OCI-LY1 (cell line): ENCODE measurements around the gene CTCFL.

Experiments
- H2AFZ ChIP-seq: fragments of 200-600 bp; sonication (generic), shearing (Covaris generic); 2 replicates; pipeline ENCODE4 v1.6.0; 2014; ENCODE audit warnings: antibody characterized with exemption, mild to moderate bottlenecking, low read length
- H3F3A ChIP-seq: fragments of 200-600 bp; sonication (generic), shearing (Covaris generic); 2 replicates; pipeline ENCODE4 v1.6.0; 2014; ENCODE audit warnings: mild to moderate bottlenecking, antibody characterized with exemption, low read length, moderate library complexity; ENCODE audit not compliant: insufficient read depth
- H3K27ac ChIP-seq: fragments of 200-600 bp; sonication (generic); 2 replicates; pipeline ENCODE4 v1.5.1; 2014; ENCODE audit warnings: low read length, mixed run types, mild to moderate bottlenecking, low read depth; ENCODE audit not compliant: poor library complexity, severe bottlenecking
- H3K27me3 ChIP-seq: fragments of 200-600 bp; sonication (generic); 2 replicates; pipeline ENCODE4 v1.6.0; 2014; ENCODE audit warnings: antibody characterized with exemption, mild to moderate bottlenecking, low read length, moderate library complexity; ENCODE audit not compliant: insufficient read depth
- H3K36me3 ChIP-seq: fragments of 200-600 bp; sonication (generic); 2 replicates; pipeline ENCODE4 v1.6.1; 2014; ENCODE audit warnings: mild to moderate bottlenecking, antibody characterized with exemption, low read length, moderate library complexity, mixed read lengths; ENCODE audit not compliant: insufficient read depth
- H3K4me1 ChIP-seq: fragments of 200-600 bp; sonication (generic); 2 replicates; pipeline ENCODE4 v1.5.1; 2014; ENCODE audit warnings: mild to moderate bottlenecking, low read length, moderate library complexity; ENCODE audit not compliant: insufficient read depth, severe bottlenecking
- H3K4me2 ChIP-seq: fragments of 200-600 bp; sonication (generic), shearing (Covaris generic); 2 replicates; pipeline ENCODE4 v1.6.1; 2014; ENCODE audit warnings: low read length
- H3K4me3 ChIP-seq: fragments of 200-600 bp; sonication (generic); 2 replicates; pipeline ENCODE4 v1.5.1; 2014; ENCODE audit warnings: low read length, low read depth, mild to moderate bottlenecking, mixed read lengths; ENCODE audit not compliant: poor library complexity, severe bottlenecking
- H3K79me2 ChIP-seq: fragments of 200-600 bp; shearing (Covaris generic); 2 replicates; pipeline ENCODE4 v1.6.1; 2016; ENCODE audit warnings: mixed run types, low read length, mixed read lengths; ENCODE audit not compliant: insufficient read depth
- H3K9ac ChIP-seq: fragments of 200-600 bp; sonication (generic), shearing (Covaris generic); 2 replicates; pipeline ENCODE4 v1.6.1; 2014; ENCODE audit warnings: mild to moderate bottlenecking, low read length, mixed read lengths
- H3K9me2 ChIP-seq: fragments of 200-600 bp; sonication (generic), shearing (Covaris generic); 2 replicates; pipeline ENCODE4 v1.6.1; 2014; ENCODE audit warnings: low read depth, mild to moderate bottlenecking, low read length, mixed read lengths
- H3K9me3 ChIP-seq: fragments of 200-600 bp; shearing (Covaris generic); 2 replicates; pipeline ENCODE4 v1.6.1; 2014; ENCODE audit warnings: low read length, mixed read lengths
- H4K20me1 ChIP-seq: fragments of 200-600 bp; sonication (generic), shearing (Covaris generic); 2 replicates; pipeline ENCODE4 v1.6.0; 2016; ENCODE audit warnings: mild to moderate bottlenecking, low read length; ENCODE audit not compliant: insufficient read depth
- EZH2 ChIP-seq: fragments of 200-600 bp; sonication (generic), shearing (Covaris generic); IDR thresholded peaks from 2 replicates; pipeline ENCODE4 v1.8.0; 2017; ENCODE audit warnings: borderline replicate concordance, mixed run types, mild to moderate bottlenecking, antibody characterized with exemption, low read length, moderate library complexity, mixed read lengths
- TF ChIP-seq, protein P1 (sequence below): fragments of 200-600 bp; sonication (generic), shearing (Covaris generic); IDR thresholded peaks from 2 replicates; pipeline ENCODE4 v1.5.1; 2017; ENCODE audit warnings: mild to moderate bottlenecking, antibody characterized with exemption, low read length, moderate library complexity, mixed read lengths

The CTCFL gene

DNA sequence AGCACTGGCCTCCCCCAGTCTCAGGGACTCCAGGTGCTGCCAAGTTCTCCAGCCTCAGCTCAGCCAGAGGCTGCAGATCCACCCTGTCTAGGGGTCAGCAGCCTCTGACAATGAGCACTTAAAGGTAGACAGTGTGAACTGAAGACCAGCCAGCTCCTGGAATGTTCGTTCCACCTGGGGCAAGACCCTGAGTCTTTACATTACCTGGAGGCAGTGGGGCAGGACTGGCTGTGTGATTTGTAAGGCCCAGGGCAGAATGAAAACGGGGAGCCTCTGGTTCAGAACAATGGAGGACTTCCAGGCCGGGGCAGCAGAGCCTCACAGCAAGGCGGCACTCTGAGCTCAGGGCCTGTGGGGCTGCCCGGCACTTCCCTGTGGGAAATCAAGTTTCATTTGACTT is 65.0 kb downstream of the CTCFL start:
- Histone ChIP-seq H3K9ac (no peak overlapping the region), H4K20me1 (no peaks in the 10 kb centered on the region), H3K27me3 (no peaks in the 10 kb centered on the region; the same call in 1 of the 2 replicates), H3F3A (no peaks in the 10 kb centered on the region), H3K79me2 (no peaks in the 10 kb centered on the region), H3K4me1 (peaks cover 21% of the 10 kb centered on the region), H3K9me3 (no peaks in the 10 kb centered on the region), H2AFZ (no peak overlapping the region), H3K9me2 (no peaks in the 10 kb centered on the region), H3K4me3 (no peak overlapping the region), H3K4me2 (no peak overlapping the region), H3K36me3 (no peaks in the 10 kb centered on the region; the same call in 1 of the 2 replicates), H3K27ac (no peak overlapping the region)
- no peak for TF ChIP-seq EZH2
- TF ChIP-seq, protein P1, sequence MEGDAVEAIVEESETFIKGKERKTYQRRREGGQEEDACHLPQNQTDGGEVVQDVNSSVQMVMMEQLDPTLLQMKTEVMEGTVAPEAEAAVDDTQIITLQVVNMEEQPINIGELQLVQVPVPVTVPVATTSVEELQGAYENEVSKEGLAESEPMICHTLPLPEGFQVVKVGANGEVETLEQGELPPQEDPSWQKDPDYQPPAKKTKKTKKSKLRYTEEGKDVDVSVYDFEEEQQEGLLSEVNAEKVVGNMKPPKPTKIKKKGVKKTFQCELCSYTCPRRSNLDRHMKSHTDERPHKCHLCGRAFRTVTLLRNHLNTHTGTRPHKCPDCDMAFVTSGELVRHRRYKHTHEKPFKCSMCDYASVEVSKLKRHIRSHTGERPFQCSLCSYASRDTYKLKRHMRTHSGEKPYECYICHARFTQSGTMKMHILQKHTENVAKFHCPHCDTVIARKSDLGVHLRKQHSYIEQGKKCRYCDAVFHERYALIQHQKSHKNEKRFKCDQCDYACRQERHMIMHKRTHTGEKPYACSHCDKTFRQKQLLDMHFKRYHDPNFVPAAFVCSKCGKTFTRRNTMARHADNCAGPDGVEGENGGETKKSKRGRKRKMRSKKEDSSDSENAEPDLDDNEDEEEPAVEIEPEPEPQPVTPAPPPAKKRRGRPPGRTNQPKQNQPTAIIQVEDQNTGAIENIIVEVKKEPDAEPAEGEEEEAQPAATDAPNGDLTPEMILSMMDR: no peak

DNA sequence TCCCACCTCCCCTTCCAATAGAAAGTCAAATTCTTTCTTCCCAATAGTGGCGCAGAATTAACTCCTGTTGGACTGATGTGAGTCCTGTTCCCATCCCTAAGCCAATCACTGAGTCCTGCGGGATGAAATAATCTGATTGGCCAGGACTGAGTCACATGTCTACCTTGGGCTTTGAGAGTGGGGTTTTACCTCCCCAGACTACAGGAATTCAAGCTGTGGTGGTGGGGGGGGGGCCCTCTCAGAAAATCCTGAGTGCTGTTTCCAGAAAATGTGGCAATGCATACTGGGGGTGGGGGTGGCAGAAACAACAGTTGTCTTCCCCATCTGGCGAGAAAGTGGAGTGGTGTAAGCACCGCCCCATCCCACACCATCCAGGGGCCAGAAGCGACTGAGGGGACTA is 65.7 kb downstream of the CTCFL start:
- H3K4me2 ChIP-seq: no peak overlapping the region
- no peak for TF ChIP-seq EZH2
- TF ChIP-seq, protein P1: no peak
- no peak overlapping the region for H3K27ac ChIP-seq
- H3K4me1 ChIP-seq: peaks cover 18% of the 10 kb centered on the region
- no peaks in the 10 kb centered on the region; the same call in 1 of the 2 replicates for H3K36me3 ChIP-seq
- H3K9me3 ChIP-seq: no peaks in the 10 kb centered on the region
- no peaks in the 10 kb centered on the region; the same call in 1 of the 2 replicates for H3K27me3 ChIP-seq
- no peaks in the 10 kb centered on the region for H3K9me2 ChIP-seq
- H3K4me3 ChIP-seq: no peak overlapping the region
- no peaks in the 10 kb centered on the region for H3F3A ChIP-seq
- H3K9ac ChIP-seq: no peak overlapping the region
- H4K20me1 ChIP-seq: no peaks in the 10 kb centered on the region
- no peak overlapping the region for H2AFZ ChIP-seq
- no peaks in the 10 kb centered on the region for H3K79me2 ChIP-seq

DNA sequence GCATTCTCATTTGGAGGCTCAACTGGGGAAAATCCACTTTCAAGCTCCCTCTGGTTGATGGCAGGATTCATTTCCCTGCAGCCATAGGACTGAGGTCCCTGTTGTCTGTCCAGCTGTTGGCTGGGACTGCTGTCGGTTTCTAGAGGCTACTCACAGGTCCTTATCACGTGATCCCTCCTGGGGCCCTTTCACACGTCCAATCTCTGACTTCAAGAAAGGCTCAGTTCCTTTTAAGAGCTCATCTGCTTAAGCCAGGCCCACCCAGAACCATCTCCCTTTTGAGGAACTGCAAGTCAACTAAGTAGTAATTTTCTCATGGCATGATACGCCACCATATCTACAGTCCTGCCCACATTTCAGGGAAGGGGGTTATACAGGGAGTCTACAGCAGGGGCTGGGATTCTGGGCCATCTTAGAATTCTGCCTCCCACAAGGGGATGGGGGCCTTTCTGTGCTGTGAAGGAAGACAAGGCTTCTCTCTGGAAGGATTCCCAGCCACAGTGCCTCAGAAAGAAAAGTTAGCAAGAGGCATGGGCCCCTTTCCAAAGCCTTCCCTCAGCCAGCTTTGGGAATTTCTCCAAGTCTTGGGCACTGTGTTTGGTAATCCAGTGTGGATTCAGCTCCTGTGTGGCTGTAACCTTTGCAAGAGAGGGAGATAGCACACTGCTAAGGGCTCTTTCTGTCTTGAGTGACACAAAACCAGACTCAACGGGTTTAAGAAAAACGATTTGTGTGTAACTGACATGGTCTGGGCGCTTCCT is 66.4 kb downstream of the CTCFL start:
- Histone ChIP-seq H3K9ac (no peak overlapping the region), H3K4me3 (no peak overlapping the region), H3K4me1 (peaks cover 11% of the 10 kb centered on the region), H3K36me3 (no peaks in the 10 kb centered on the region; the same call in 1 of the 2 replicates), H3F3A (no peaks in the 10 kb centered on the region), H3K27ac (no peak overlapping the region), H3K9me2 (no peaks in the 10 kb centered on the region), H3K27me3 (no peaks in the 10 kb centered on the region; the same call in 1 of the 2 replicates), H3K79me2 (no peaks in the 10 kb centered on the region), H3K9me3 (no peaks in the 10 kb centered on the region), H3K4me2 (no peak overlapping the region), H2AFZ (no peak overlapping the region), H4K20me1 (no peaks in the 10 kb centered on the region)
- no peak for TF ChIP-seq EZH2
- TF ChIP-seq, protein P1: no peak
